BE2C (cell line): ENCODE results near the gene SYT17.

Experiments
- DNase-seq: peaks from one replicate; pipeline ENCODE4 v3.0.0-alpha.2; 2020
- H3K27me3 ChIP-seq: fragments of 250-450 bp; sonication (Bioruptor Pico); 2 replicates; pipeline ENCODE4 v1.5.1; 2020; ENCODE audit warnings: mild to moderate bottlenecking
- H3K36me3 ChIP-seq: fragments of 250-450 bp; sonication (Bioruptor Pico); 2 replicates; pipeline ENCODE4 v1.5.1; 2020; ENCODE audit warnings: mild to moderate bottlenecking
- H3K4me1 ChIP-seq: fragments of 250-450 bp; sonication (Bioruptor Pico); 2 replicates; pipeline ENCODE4 v1.5.1; 2020
- H3K4me3 ChIP-seq: 2 replicates; pipeline ENCODE4 v1.5.1; 2011; ENCODE audit warnings: low read depth, low read length
- H3K9me3 ChIP-seq: fragments of 250-450 bp; sonication (Bioruptor Pico); 2 replicates; pipeline ENCODE4 v1.5.1; 2020
- TF ChIP-seq, protein P1 (sequence below): IDR thresholded peaks from 2 replicates; pipeline ENCODE4 v1.5.1; 2012; ENCODE audit warnings: mild to moderate bottlenecking, low read depth, low read length

Gene SYT17

DNA sequence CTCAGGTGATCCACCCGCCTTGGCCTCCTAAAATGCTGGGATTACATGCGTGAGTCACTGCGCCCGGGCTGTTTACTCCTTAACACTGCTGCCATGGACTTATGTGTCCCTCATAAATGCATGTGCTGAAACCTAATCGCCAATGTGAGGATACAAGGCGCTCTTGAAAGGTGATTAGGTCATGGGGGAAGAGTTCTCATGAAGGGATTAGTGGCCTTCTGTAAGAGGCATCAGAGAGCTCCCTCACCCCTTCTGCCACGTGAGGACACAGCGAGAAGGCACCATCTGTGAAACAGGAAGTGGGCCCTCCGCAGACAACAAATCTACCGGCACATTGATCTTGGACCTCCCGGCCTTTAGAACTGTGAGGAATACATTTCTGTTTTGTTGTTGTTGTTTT lies 35.1 kb upstream of the SYT17 start:
- Histone ChIP-seq H3K27me3 (no peaks in the 10 kb centered on the region), H3K36me3 (no peaks in the 10 kb centered on the region), H3K4me3 (no peak overlapping the region), H3K4me1 (no peaks in the 10 kb centered on the region), H3K9me3 (no peaks in the 10 kb centered on the region)
- no peak for DNase-seq
- TF ChIP-seq, protein P1, sequence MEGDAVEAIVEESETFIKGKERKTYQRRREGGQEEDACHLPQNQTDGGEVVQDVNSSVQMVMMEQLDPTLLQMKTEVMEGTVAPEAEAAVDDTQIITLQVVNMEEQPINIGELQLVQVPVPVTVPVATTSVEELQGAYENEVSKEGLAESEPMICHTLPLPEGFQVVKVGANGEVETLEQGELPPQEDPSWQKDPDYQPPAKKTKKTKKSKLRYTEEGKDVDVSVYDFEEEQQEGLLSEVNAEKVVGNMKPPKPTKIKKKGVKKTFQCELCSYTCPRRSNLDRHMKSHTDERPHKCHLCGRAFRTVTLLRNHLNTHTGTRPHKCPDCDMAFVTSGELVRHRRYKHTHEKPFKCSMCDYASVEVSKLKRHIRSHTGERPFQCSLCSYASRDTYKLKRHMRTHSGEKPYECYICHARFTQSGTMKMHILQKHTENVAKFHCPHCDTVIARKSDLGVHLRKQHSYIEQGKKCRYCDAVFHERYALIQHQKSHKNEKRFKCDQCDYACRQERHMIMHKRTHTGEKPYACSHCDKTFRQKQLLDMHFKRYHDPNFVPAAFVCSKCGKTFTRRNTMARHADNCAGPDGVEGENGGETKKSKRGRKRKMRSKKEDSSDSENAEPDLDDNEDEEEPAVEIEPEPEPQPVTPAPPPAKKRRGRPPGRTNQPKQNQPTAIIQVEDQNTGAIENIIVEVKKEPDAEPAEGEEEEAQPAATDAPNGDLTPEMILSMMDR, result no peak

DNA sequence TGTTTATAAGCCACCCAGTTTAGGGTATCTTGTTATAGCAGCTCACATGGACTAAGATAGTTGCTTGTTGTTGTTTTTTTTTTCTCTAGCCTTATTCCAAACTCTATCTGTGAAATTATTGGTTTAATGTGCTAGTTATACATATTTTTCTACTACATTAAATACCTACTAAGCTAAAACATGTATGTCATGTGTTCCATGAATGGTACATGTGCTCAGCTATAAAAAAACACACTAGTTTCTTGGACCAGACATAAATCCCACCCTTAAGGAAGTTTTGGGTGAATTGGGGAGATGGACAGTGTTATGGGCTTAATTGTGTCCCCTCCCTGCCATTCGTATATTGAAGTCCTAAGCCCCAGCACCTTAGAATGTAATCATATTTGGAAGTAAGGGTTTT lies 34.4 kb upstream of the SYT17 start:
- TF ChIP-seq, protein P1, result no peak
- H3K9me3 ChIP-seq, result no peaks in the 10 kb centered on the region
- no peaks in the 10 kb centered on the region for H3K27me3 ChIP-seq
- H3K36me3 ChIP-seq, result no peaks in the 10 kb centered on the region
- H3K4me1 ChIP-seq, result no peaks in the 10 kb centered on the region
- no peak overlapping the region for H3K4me3 ChIP-seq
- no peak for DNase-seq

- Histone ChIP-seq H3K9me3 (no peaks in the 10 kb centered on the region), H3K4me1 (no peaks in the 10 kb centered on the region), H3K27me3 (no peaks in the 10 kb centered on the region), H3K36me3 (no peaks in the 10 kb centered on the region), H3K4me3 (no peak overlapping the region)
- no peak for DNase-seq
- TF ChIP-seq, protein P1, result no peak
Measured at GRCh38 chr16:19135201-19135842, 32.7 kb upstream of the SYT17 start.

DNA sequence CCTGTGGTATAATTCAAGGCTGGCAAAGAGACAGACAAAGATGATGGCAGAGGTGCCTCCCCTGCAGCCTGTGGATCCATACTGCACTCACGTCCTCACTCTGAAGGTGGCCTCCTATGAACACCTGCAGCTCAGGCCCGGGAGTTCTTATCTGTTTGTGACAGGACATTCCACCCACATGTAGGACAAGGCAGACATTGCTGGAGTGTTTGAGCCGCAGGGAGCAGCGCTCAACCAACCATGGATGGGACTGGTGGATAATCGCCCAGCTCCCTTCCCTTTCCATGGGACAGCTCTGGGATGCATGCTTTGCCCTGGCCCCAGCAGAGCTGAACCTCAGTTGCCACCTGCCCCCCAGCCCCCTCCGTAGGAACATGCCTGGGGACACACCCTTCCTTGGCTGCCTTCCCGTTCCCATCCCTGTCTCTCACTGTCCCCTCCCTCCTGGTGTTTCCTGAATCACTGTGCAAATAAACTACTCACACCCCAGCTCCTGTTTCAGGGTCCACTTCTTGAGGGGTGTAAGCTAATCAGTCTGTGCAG lies 32.1 kb upstream of the SYT17 start:
- TF ChIP-seq, protein P1, result no peak
- no peaks in the 10 kb centered on the region for H3K27me3 ChIP-seq
- H3K9me3 ChIP-seq, result no peaks in the 10 kb centered on the region
- H3K36me3 ChIP-seq, result no peaks in the 10 kb centered on the region
- no peak for DNase-seq
- H3K4me3 ChIP-seq, result no peak overlapping the region
- H3K4me1 ChIP-seq, result no peaks in the 10 kb centered on the region

DNA sequence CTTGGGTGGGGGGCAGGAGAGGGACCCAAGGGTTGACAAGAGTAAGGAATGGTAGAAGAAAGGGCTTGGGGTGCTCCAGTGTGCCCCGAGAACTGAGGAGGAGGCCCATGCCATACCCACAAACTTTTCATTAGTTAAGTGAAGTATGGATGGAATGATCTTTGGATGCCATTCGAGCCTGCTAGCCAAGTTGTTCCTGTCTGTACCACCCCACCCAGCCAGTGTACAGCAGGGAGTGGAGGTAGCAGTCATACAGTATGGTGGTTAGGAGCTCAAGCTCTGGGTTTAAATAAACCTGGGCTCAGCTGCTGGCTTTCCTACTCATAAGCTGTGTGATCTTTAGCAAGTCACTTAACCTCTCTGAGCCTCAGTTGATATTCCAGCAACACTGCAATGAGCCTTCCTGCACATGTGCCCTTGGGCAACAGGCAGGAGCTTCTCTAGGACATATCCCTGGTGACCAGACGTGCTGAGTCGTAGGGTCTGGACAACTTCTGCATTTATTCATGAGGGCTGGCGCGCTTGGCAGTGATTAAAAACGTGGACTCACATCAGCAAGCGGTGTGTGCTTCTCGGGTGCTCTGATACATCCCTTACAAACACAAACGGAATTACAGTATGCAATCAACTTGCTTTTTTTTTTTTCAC lies 31.4 kb upstream of the SYT17 start:
- Histone ChIP-seq H3K9me3 (no peaks in the 10 kb centered on the region), H3K36me3 (no peaks in the 10 kb centered on the region), H3K27me3 (no peaks in the 10 kb centered on the region), H3K4me3 (no peak overlapping the region), H3K4me1 (no peaks in the 10 kb centered on the region)
- TF ChIP-seq, protein P1, result no peak
- no peak for DNase-seq
